H1 (cell line): ENCODE data around the gene BRSK2. TPM values are rescaled to one million over a fixed set of nuclear protein-coding genes. Genes with fewer than 3 reads are reported as not detected.

Experiments
- CTCF ChIA-PET: fragments of 300-600 bp; sonication (Branson Sonifier 250); formaldehyde crosslinking; loops from one replicate; lab custom pipeline; 2021; ENCODE audit not compliant: partially characterized antibody; lab: Charles Lee
- POLR2A ChIA-PET: fragments of 300-600 bp; sonication (Branson Sonifier 250); formaldehyde crosslinking; loops from one replicate; lab custom pipeline; 2021; ENCODE audit warnings: inconsistent platforms; ENCODE audit not compliant: partially characterized antibody; lab: Charles Lee
- DNase-seq, 2 experiments: peaks; one replicate each; pipeline versions ENCODE4 v3.0.0 to v3.0.0-alpha.2; 2010 to 2022; ENCODE audit warnings: low spot score in 2 of 2, low read depth in 1 of 2, mixed read lengths in 1 of 2
- FAIRE-seq: peaks from 2 replicates; lab custom pipeline; 2011; peaks lifted over from hg19 to GRCh38; lab: Jason Lieb, UNC
- H2AFZ ChIP-seq: 2 replicates; pipeline ENCODE4 v1.8.1; 2012; ENCODE audit warnings: low read length, inconsistent platforms
- H2AK5ac ChIP-seq: 2 replicates; pipeline ENCODE4 v1.6.1; 2013; ENCODE audit warnings: low read depth, low read length
- H2BK120ac ChIP-seq: replicated peaks from 2 replicates; pipeline ENCODE3; 2013; ENCODE audit warnings: low read depth, low read length, inconsistent platforms
- H2BK12ac ChIP-seq: 2 replicates; pipeline ENCODE4 v1.6.1; 2013; ENCODE audit warnings: low read depth, low read length
- H2BK15ac ChIP-seq: 2 replicates; pipeline ENCODE4 v1.6.1; 2013; ENCODE audit warnings: low read length
- H2BK20ac ChIP-seq: 2 replicates; pipeline ENCODE4 v1.6.1; 2013; ENCODE audit warnings: low read length
- H2BK5ac ChIP-seq: 2 replicates; pipeline ENCODE4 v1.6.1; 2013; ENCODE audit warnings: low read depth, low read length
- H3K14ac ChIP-seq: 2 replicates; pipeline ENCODE4 v1.6.1; 2013; ENCODE audit warnings: inconsistent platforms; ENCODE audit not compliant: insufficient read length
- H3K18ac ChIP-seq: 2 replicates; pipeline ENCODE4 v1.6.1; 2013; ENCODE audit warnings: low read length; ENCODE audit errors: extremely low read depth
- H3K23ac ChIP-seq: 2 replicates; pipeline ENCODE4 v1.6.1; 2013; ENCODE audit warnings: inconsistent platforms; ENCODE audit not compliant: insufficient read length
- H3K23me2 ChIP-seq: 2 replicates; pipeline ENCODE4 v1.6.1; 2013; ENCODE audit warnings: low read depth, low read length
- H3K27ac ChIP-seq: 2 replicates; pipeline ENCODE4 v1.6.1; 2011; ENCODE audit warnings: low read depth, low read length, inconsistent platforms
- H3K27me3 ChIP-seq, 4 experiments: replicated peaks in 1 of 4; 1 replicate in 1 of 4; 2 replicates in 3 of 4; pipeline versions ENCODE4 v1.6.1 to v1.8.1; 2011 to 2013; ENCODE audit warnings: low read length in 3 of 4, mild to moderate bottlenecking in 3 of 4, inconsistent platforms in 2 of 4, mixed read lengths in 2 of 4, moderate library complexity in 1 of 4; ENCODE audit not compliant: control insufficient read depth in 3 of 4, insufficient read depth in 3 of 4; ENCODE audit errors: extremely low read depth in 1 of 4
- H3K36me3 ChIP-seq, 4 experiments: 2 replicates each; pipeline versions ENCODE4 v1.6.1 to v1.8.1; 2011 to 2013; ENCODE audit warnings: mild to moderate bottlenecking in 4 of 4, low read length in 3 of 4, moderate library complexity in 2 of 4, control low read depth in 1 of 4, inconsistent platforms in 1 of 4; ENCODE audit not compliant: insufficient read depth in 4 of 4, control insufficient read depth in 2 of 4
- H3K4ac ChIP-seq: replicated peaks from 2 replicates; pipeline ENCODE3; 2013; ENCODE audit warnings: low read length, low read depth, mixed read lengths, inconsistent platforms; ENCODE audit not compliant: insufficient read length
- H3K4me1 ChIP-seq, 4 experiments: replicated peaks in 1 of 4; 1 replicate in 1 of 4; 2 replicates in 3 of 4; pipeline versions ENCODE4 v1.6.1 to v1.8.1; 2011 to 2013; ENCODE audit warnings: low read length in 3 of 4, inconsistent platforms in 2 of 4, mixed read lengths in 1 of 4; ENCODE audit not compliant: insufficient read depth in 4 of 4, control insufficient read depth in 3 of 4
- H3K4me2 ChIP-seq, 2 experiments: 2 replicates each; pipeline versions ENCODE4 v1.6.1 to v1.8.1; 2011 to 2013; ENCODE audit warnings: low read depth in 2 of 2, low read length in 2 of 2, control low read depth in 1 of 2, inconsistent platforms in 1 of 2, mild to moderate bottlenecking in 1 of 2; ENCODE audit not compliant: insufficient read depth in 1 of 2
- H3K4me3 ChIP-seq, 4 experiments: fragments of 200-600, 300-600 bp in 1 of 4; sonication (generic), shearing (Covaris generic), sonication (Bioruptor Twin) in 1 of 4; 2 replicates each; pipeline versions ENCODE4 v1.5.1 to v1.8.1; 2011 to 2016; ENCODE audit warnings: low read length in 4 of 4, low read depth in 3 of 4, control low read depth in 2 of 4, inconsistent platforms in 2 of 4, mild to moderate bottlenecking in 2 of 4, mixed read lengths in 1 of 4, moderate library complexity in 1 of 4; ENCODE audit not compliant: insufficient read depth in 2 of 4; ENCODE audit errors: extremely low read depth in 1 of 4
- H3K56ac ChIP-seq: replicated peaks from 2 replicates; pipeline ENCODE3; 2013; ENCODE audit warnings: low read depth, mild to moderate bottlenecking, mixed read lengths, low read length, inconsistent platforms; ENCODE audit not compliant: insufficient read length
- H3K79me1 ChIP-seq: 2 replicates; pipeline ENCODE4 v1.6.1; 2013; ENCODE audit warnings: low read depth, low read length, control low read depth
- H3K79me2 ChIP-seq, 2 experiments: 2 replicates each; pipeline versions ENCODE4 v1.6.1 to v1.8.1; 2012 to 2013; ENCODE audit warnings: low read length in 2 of 2, mild to moderate bottlenecking in 2 of 2, inconsistent platforms in 1 of 2; ENCODE audit not compliant: insufficient read depth in 2 of 2, control insufficient read depth in 1 of 2
- H3K9ac ChIP-seq, 4 experiments: replicated peaks in 1 of 4; 1 replicate in 1 of 4; 2 replicates in 3 of 4; pipeline versions ENCODE4 v1.6.1 to v1.8.1; 2011 to 2013; ENCODE audit warnings: low read depth in 3 of 4, low read length in 3 of 4, control low read depth in 2 of 4, mild to moderate bottlenecking in 2 of 4, moderate library complexity in 2 of 4, inconsistent platforms in 1 of 4; ENCODE audit errors: extremely low read depth in 1 of 4
- H3K9me3 ChIP-seq, 2 experiments: 2 replicates each; pipeline versions ENCODE4 v1.6.1 to v1.8.1; 2012 to 2013; ENCODE audit warnings: mild to moderate bottlenecking in 2 of 2, moderate library complexity in 2 of 2, control low read depth in 1 of 2, inconsistent platforms in 1 of 2, low read depth in 1 of 2, low read length in 1 of 2, mixed read lengths in 1 of 2; ENCODE audit not compliant: insufficient read depth in 2 of 2
- H4K20me1 ChIP-seq, 2 experiments: replicated peaks in 1 of 2; 2 replicates each; pipeline versions ENCODE3 to v1.8.1; 2011 to 2013; ENCODE audit warnings: inconsistent platforms in 2 of 2, low read length in 2 of 2, mild to moderate bottlenecking in 1 of 2; ENCODE audit not compliant: insufficient read depth in 2 of 2, control insufficient read depth in 1 of 2
- H4K5ac ChIP-seq: 2 replicates; pipeline ENCODE4 v1.6.1; 2013; ENCODE audit warnings: low read length, low read depth, mixed read lengths, inconsistent platforms; ENCODE audit not compliant: insufficient read length
- H4K8ac ChIP-seq: 2 replicates; pipeline ENCODE4 v1.8.0; 2013; ENCODE audit warnings: mild to moderate bottlenecking, moderate library complexity, low read length, inconsistent platforms; ENCODE audit not compliant: insufficient read depth; ENCODE audit errors: extremely low read depth
- H4K91ac ChIP-seq: replicated peaks from 2 replicates; pipeline ENCODE3; 2013; ENCODE audit warnings: low read length, mixed read lengths, inconsistent platforms; ENCODE audit not compliant: insufficient read length
- BACH1 ChIP-seq: IDR thresholded peaks from 2 replicates; pipeline ENCODE4 v1.6.1; 2012; ENCODE audit warnings: low read length, improper control_type of control experiment
- CBX5 ChIP-seq: fragments of 300-800, 300-1000 bp; sonication (generic); IDR thresholded peaks from 2 replicates; pipeline ENCODE4 v1.7.1; 2016; ENCODE audit warnings: antibody characterized with exemption, low read length, low read depth
- CBX8 ChIP-seq: fragments of 300-800, 300-1000 bp; sonication (generic); IDR thresholded peaks from 2 replicates; pipeline ENCODE4 v1.7.1; 2016; ENCODE audit warnings: low read depth, low read length, borderline replicate concordance
- CHD1 ChIP-seq: IDR thresholded peaks from 2 replicates; pipeline ENCODE4 v1.6.1; 2012; ENCODE audit warnings: low read depth, low read length, improper control_type of control experiment
- CHD2 ChIP-seq: IDR thresholded peaks from 2 replicates; pipeline ENCODE4 v1.6.1; 2012; ENCODE audit warnings: low read length, improper control_type of control experiment
- FOSL1 ChIP-seq: IDR thresholded peaks from 2 replicates; pipeline ENCODE4 v1.6.1; 2011; ENCODE audit warnings: mild to moderate bottlenecking, low read depth, low read length, moderate library complexity; ENCODE audit not compliant: insufficient read depth
- GABPA ChIP-seq: IDR thresholded peaks from 2 replicates; pipeline ENCODE4 v1.6.1; 2011; ENCODE audit warnings: mild to moderate bottlenecking, low read length, moderate library complexity, borderline replicate concordance; ENCODE audit not compliant: insufficient read depth
- JUN ChIP-seq: IDR thresholded peaks from 2 replicates; pipeline ENCODE4 v1.6.1; 2011; ENCODE audit warnings: low read depth, mild to moderate bottlenecking, improper control_type of control experiment, low read length
- KDM1A ChIP-seq: fragments of 200-600, 300-600 bp; sonication (generic); IDR thresholded peaks from 2 replicates; pipeline ENCODE4 v1.7.1; 2016; ENCODE audit warnings: mild to moderate bottlenecking, low read length, borderline replicate concordance
- NANOG ChIP-seq: IDR thresholded peaks from 2 replicates; pipeline ENCODE4 v1.6.1; 2011; ENCODE audit warnings: low read length, low read depth, mild to moderate bottlenecking, inconsistent platforms; ENCODE audit not compliant: insufficient read depth, poor library complexity, severe bottlenecking
- RAD21 ChIP-seq, 2 experiments: IDR thresholded peaks in 1 of 2; conservative IDR thresholded peaks in 1 of 2; 2 replicates each; pipeline ENCODE4 v1.6.1; 2011; ENCODE audit warnings: low read depth in 2 of 2, low read length in 2 of 2, improper control_type of control experiment in 1 of 2, inconsistent platforms in 1 of 2, mild to moderate bottlenecking in 1 of 2, moderate library complexity in 1 of 2
- SIRT6 ChIP-seq: IDR thresholded peaks from one replicate; pipeline ENCODE4 v1.7.1; 2012; ENCODE audit warnings: low read length, inconsistent platforms
- SUZ12 ChIP-seq: fragments of 200-600 bp; sonication (generic); IDR thresholded peaks from 2 replicates; pipeline ENCODE4 v1.6.1; 2012; ENCODE audit warnings: mild to moderate bottlenecking, inconsistent platforms, low read length, moderate library complexity, mixed read lengths
- TBP ChIP-seq: IDR thresholded peaks from 2 replicates; pipeline ENCODE4 v1.6.1; 2011; ENCODE audit warnings: low read depth, low read length, improper control_type of control experiment
- WGBS, 2 experiments: shearing (Covaris generic) in 1 of 2; methylation state at CpG; one replicate each; pipeline versions ENCODE4 v1.1.6 to v1.1.7; 2013 to 2015; ENCODE audit warnings: low lambda C conversion rate in 2 of 2, mixed read lengths in 2 of 2, inconsistent platforms in 1 of 2, low coverage in 1 of 2, missing lambda C conversion rate in 1 of 2; ENCODE audit not compliant: insufficient replicate concordance in 2 of 2, insufficient coverage in 1 of 2, insufficient read length in 1 of 2; ENCODE audit errors: extremely low coverage in 1 of 2, missing lambda C conversion rate in 1 of 2; 5-methylcytosine and 5-hydroxymethylcytosine counted together
- polyA plus RNA-seq, 7 experiments: library from polyadenylated mRNA; depleted of rRNA in 3 of 7; stranded (reverse) in 5 of 7; unstranded in 2 of 7; fragments of >200 nt in 5 of 7; fragments of 200-250 nt in 2 of 7; gene quantifications; 1 replicate in 5 of 7; 2 replicates in 1 of 7; 4 replicates in 1 of 7; pipeline versions ENCODE4 v1.2.1 to v1.2.3, GENCODE V29; 2011 to 2013; ENCODE audit warnings: missing spikeins in 2 of 7, mixed read lengths in 2 of 7
- total RNA-seq: library from RNA; stranded (reverse); fragmentation: NEBNext Ultra II Directional; extraction: Animal tissue kit (Norgen Biotek cat#: 25700); gene quantifications from 2 replicates; pipeline ENCODE4 v1.2.1, GENCODE V29; 2021

Gene BRSK2
- total and polyA plus RNA-seq, 2 of the 8 experiments (the other 6 are each of a cell fraction or from before 2014, with no cell fraction given), result 17.3 to 27.1 TPM

- Histone ChIP-seq H2BK5ac (peak overlapping the region; percentile 39; the same call in 1 of the 2 replicates), H3K4me1 (peaks cover 0 to 18% (median 9%) of the 10 kb centered on the region in 4 experiments; a peak in 3 of 7 replicates), H3K56ac (no peak overlapping the region), H3K9me3 (no peaks in the 10 kb centered on the region), H3K27me3 (no peaks in the 10 kb centered on the region), H2BK15ac (0 out of 2 replicates have a peak overlapping the region, but pooled peaks have one; percentile 46), H3K23me2 (no peaks in the 10 kb centered on the region), H3K4me3 (no peak overlapping the region), H2BK12ac (0 out of 2 replicates have a peak overlapping the region, but pooled peaks have one; percentile 39), H2BK20ac (no peak overlapping the region), H3K27ac (peak overlapping the region; percentile 24; the same call in 1 of the 2 replicates), H3K79me1 (peaks cover 17% of the 10 kb centered on the region), H3K4me2 (no peak overlapping the region), H3K14ac (no peak overlapping the region), H2AFZ (no peak overlapping the region), H3K18ac (no peak overlapping the region; the same call in 1 of the 2 replicates), H3K36me3 (no peaks in the 10 kb centered on the region), H3K9ac (no peak overlapping the region), H3K4ac (no peak overlapping the region), H4K91ac (no peak overlapping the region), H3K23ac (no peak overlapping the region), H4K8ac (no peak overlapping the region), H4K20me1 (peaks cover 5 to 16% of the 10 kb centered on the region in 2 experiments), H2BK120ac (no peak overlapping the region)
- POLR2A ChIA-PET, result no interaction called here
- FAIRE-seq, result no peak
- DNase-seq, result no peak
- CTCF ChIA-PET, result interaction anchor here (0.8 to 2.3 kb wide), 9 partner anchors 9 to 67 kb away, joined by 3 to 8 read pairs (median 5); no protein-coding TSS in a partner anchor
- WGBS, 2 experiments, result 90% methylated on average over 9 of the region's 9 CpGs; no CpG with 5 or more reads in 1 of the 2 experiments
- TF ChIP-seq NANOG (no peak), FOSL1 (no peak), CBX8 (no peak), CBX5 (no peak), BACH1 (no peak), CHD1 (no peak), SUZ12 (no peak), KDM1A (no peak), GABPA (no peak), TBP (no peak), JUN (no peak), RAD21 (IDR thresholded peaks at IDR 0.05 in 1 of 2, conservative IDR thresholded peaks at IDR 0.05 in 1 of 2; ENCODE audit: low read depth in 2 of 2, low read length in 2 of 2) (no peak), SIRT6 (no peak), CHD2 (no peak)
- TF ChIP-seq, all 59 proteins: peak for 0
- Histone ChIP-seq H4K5ac (no peak overlapping the region), H2AK5ac (peak overlapping the region; percentile 53; the same call in 1 of the 2 replicates), H3K79me2 (peaks cover 0 to 25% of the 10 kb centered on the region in 2 experiments; a peak in 1 of 4 replicates)
Observed at GRCh38 chr11:1506981-1507380, 117.2 kb downstream of the BRSK2 start.
